ENCODE data around the gene C1QTNF8. TPM values are rescaled to one million over a fixed set of nuclear protein-coding genes. Genes with fewer than 3 reads are reported as not detected.

C1QTNF8 gene
- total RNA-seq, 1 experiment from 2014 or later: 0.27 TPM

DNA sequence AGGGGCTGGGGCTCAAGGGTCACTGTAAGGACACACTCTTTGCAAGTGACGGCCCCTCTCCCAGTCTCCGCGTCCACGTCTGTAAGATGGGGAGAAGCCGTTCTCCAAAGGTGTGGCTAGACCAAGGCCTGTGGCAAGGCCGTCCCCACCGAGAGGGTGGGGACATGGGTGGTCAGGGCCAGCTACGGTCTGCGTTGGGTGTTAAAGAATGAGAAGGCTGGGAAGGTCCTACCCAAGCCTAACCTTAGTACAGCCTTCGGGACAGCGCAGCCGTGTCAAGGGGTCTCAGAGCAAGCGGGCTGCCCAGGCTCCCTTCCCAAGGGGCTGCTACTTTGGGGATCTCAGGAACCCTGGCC lies 1.9 kb downstream of the C1QTNF8 start:
- intact Hi-C loops (cut with micrococcal nuclease): no loop called here
- DNase-seq (ENCODE audit: low read depth, low spot score) (no peak), ATAC-seq (no peak)
- Histone ChIP-seq H4K20me1 (ENCODE audit: insufficient read depth) (no peaks in the 10 kb centered on the region), H3K9me3 (ENCODE audit: control insufficient read depth in 1 of 2, insufficient read depth in 1 of 2, low read depth in 1 of 2, low read length in 2 of 2) (no peaks in the 10 kb centered on the region), H2AFZ (ENCODE audit: low read depth, low read length, poor library complexity, severe bottlenecking) (no peak overlapping the region), H3K4me2 (ENCODE audit: low read length) (no peak overlapping the region), H3K4me3 (replicated peaks in 1 of 2; ENCODE audit: low read depth in 1 of 2, low read length in 2 of 2) (no peak overlapping the region), H3K4me1 (ENCODE audit: control insufficient read depth in 1 of 2, insufficient read depth in 2 of 2, low read length in 2 of 2) (peaks cover 29 to 69% of the 10 kb centered on the region in 2 experiments), H3K9ac (ENCODE audit: low read length) (no peak overlapping the region), H3K36me3 (ENCODE audit: control insufficient read depth in 1 of 2, insufficient read depth in 2 of 2, low read length in 2 of 2) (no peaks in the 10 kb centered on the region), H3K27me3 (ENCODE audit: insufficient read depth, low read length) (no peaks in the 10 kb centered on the region), H3K27ac (ENCODE audit: low read depth, low read length) (peak overlapping the region; percentile 77), H3K79me2 (ENCODE audit: insufficient read depth, low read length) (no peaks in the 10 kb centered on the region), H3K9me2 (ENCODE audit: insufficient read depth) (no peaks in the 10 kb centered on the region)
- ChIA-PET RAD21 (ENCODE audit: low non-redundant PET in 1 of 2, low total read pairs in 2 of 2, uncharacterized antibody in 2 of 2, unreplicated experiment in 2 of 2) (interaction anchor here in 1 of 2 experiments (1.2 kb wide), 1 partner anchor 37 kb away, joined by 3 read pairs; no protein-coding TSS in a partner anchor), CTCF (no interaction called here), POLR2A (no interaction called here)
- TF ChIP-seq CBX3 (IDR thresholded peaks at IDR 0.05; ENCODE audit: low read depth) (no peak), POLR2AphosphoS5 (IDR thresholded peaks at IDR 0.05; ENCODE audit: low read depth, low read length) (no peak), YY1 (IDR thresholded peaks at IDR 0.05; ENCODE audit: extremely low read depth, insufficient replicate concordance, low read depth, low read length) (no peak), RAD21 (IDR thresholded peaks at IDR 0.05; ENCODE audit: low read depth) (no peak), EZH2phosphoT487 (IDR thresholded peaks at IDR 0.05; ENCODE audit: borderline replicate concordance) (no peak), EZH2 (IDR thresholded peaks at IDR 0.05) (no peak), CEBPB (IDR thresholded peaks at IDR 0.05; ENCODE audit: low read depth) (no peak), TCF7L2 (IDR thresholded peaks at IDR 0.05; ENCODE audit: borderline replicate concordance, extremely low read depth, insufficient read depth, insufficient read length) (no peak), JUND (IDR thresholded peaks at IDR 0.05) (no peak), SP1 (IDR thresholded peaks at IDR 0.05; ENCODE audit: low read depth) (no peak), SRF (IDR thresholded peaks at IDR 0.05; ENCODE audit: low read depth) (no peak), ZFX (IDR thresholded peaks at IDR 0.05) (no peak), ZNF274 (IDR thresholded peaks at IDR 0.05; ENCODE audit: low read depth, low read length) (no peak), SIN3A (IDR thresholded peaks at IDR 0.05; ENCODE audit: low read depth) (no peak), ELF1 (IDR thresholded peaks at IDR 0.05; ENCODE audit: borderline replicate concordance, low read depth) (no peak), EGR1 (IDR thresholded peaks at IDR 0.05; ENCODE audit: low read depth) (no peak)
- TF ChIP-seq, protein P1, sequence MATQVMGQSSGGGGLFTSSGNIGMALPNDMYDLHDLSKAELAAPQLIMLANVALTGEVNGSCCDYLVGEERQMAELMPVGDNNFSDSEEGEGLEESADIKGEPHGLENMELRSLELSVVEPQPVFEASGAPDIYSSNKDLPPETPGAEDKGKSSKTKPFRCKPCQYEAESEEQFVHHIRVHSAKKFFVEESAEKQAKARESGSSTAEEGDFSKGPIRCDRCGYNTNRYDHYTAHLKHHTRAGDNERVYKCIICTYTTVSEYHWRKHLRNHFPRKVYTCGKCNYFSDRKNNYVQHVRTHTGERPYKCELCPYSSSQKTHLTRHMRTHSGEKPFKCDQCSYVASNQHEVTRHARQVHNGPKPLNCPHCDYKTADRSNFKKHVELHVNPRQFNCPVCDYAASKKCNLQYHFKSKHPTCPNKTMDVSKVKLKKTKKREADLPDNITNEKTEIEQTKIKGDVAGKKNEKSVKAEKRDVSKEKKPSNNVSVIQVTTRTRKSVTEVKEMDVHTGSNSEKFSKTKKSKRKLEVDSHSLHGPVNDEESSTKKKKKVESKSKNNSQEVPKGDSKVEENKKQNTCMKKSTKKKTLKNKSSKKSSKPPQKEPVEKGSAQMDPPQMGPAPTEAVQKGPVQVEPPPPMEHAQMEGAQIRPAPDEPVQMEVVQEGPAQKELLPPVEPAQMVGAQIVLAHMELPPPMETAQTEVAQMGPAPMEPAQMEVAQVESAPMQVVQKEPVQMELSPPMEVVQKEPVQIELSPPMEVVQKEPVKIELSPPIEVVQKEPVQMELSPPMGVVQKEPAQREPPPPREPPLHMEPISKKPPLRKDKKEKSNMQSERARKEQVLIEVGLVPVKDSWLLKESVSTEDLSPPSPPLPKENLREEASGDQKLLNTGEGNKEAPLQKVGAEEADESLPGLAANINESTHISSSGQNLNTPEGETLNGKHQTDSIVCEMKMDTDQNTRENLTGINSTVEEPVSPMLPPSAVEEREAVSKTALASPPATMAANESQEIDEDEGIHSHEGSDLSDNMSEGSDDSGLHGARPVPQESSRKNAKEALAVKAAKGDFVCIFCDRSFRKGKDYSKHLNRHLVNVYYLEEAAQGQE (IDR thresholded peaks at IDR 0.05; ENCODE audit: low read depth): no peak
- TF ChIP-seq, protein P2, sequence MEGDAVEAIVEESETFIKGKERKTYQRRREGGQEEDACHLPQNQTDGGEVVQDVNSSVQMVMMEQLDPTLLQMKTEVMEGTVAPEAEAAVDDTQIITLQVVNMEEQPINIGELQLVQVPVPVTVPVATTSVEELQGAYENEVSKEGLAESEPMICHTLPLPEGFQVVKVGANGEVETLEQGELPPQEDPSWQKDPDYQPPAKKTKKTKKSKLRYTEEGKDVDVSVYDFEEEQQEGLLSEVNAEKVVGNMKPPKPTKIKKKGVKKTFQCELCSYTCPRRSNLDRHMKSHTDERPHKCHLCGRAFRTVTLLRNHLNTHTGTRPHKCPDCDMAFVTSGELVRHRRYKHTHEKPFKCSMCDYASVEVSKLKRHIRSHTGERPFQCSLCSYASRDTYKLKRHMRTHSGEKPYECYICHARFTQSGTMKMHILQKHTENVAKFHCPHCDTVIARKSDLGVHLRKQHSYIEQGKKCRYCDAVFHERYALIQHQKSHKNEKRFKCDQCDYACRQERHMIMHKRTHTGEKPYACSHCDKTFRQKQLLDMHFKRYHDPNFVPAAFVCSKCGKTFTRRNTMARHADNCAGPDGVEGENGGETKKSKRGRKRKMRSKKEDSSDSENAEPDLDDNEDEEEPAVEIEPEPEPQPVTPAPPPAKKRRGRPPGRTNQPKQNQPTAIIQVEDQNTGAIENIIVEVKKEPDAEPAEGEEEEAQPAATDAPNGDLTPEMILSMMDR (IDR thresholded peaks at IDR 0.05 in 2 of 3, conservative IDR thresholded peaks at IDR 0.05 in 1 of 3; ENCODE audit: borderline replicate concordance in 1 of 3, insufficient read depth in 1 of 3, low read depth in 2 of 3, low read length in 2 of 3): no peak
- TF ChIP-seq, protein P3, sequence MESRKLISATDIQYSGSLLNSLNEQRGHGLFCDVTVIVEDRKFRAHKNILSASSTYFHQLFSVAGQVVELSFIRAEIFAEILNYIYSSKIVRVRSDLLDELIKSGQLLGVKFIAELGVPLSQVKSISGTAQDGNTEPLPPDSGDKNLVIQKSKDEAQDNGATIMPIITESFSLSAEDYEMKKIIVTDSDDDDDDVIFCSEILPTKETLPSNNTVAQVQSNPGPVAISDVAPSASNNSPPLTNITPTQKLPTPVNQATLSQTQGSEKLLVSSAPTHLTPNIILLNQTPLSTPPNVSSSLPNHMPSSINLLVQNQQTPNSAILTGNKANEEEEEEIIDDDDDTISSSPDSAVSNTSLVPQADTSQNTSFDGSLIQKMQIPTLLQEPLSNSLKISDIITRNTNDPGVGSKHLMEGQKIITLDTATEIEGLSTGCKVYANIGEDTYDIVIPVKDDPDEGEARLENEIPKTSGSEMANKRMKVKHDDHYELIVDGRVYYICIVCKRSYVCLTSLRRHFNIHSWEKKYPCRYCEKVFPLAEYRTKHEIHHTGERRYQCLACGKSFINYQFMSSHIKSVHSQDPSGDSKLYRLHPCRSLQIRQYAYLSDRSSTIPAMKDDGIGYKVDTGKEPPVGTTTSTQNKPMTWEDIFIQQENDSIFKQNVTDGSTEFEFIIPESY (IDR thresholded peaks at IDR 0.05; ENCODE audit: extremely low read depth, insufficient replicate concordance, low read length): no peak
- TF ChIP-seq, protein P4, sequence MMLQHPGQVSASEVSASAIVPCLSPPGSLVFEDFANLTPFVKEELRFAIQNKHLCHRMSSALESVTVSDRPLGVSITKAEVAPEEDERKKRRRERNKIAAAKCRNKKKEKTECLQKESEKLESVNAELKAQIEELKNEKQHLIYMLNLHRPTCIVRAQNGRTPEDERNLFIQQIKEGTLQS (IDR thresholded peaks at IDR 0.05): no peak
- BruUV-seq (replicated peaks): no TSS peak
